SKM-1 (cell line): ENCODE data around the gene PREPL.
"Not testable (repeated sequence)": the region's sequence is repeated elsewhere in the genome, so short reads cannot be mapped to it uniquely, and the experiment has no call there.

Experiments
- DNase-seq: peaks from one replicate; lab custom pipeline; 2025; ENCODE audit not compliant: unreplicated experiment; lab: John Stamatoyannopoulos, UW

Gene PREPL

GRCh38 chr2:44349506-44349905 lies 11.8 kb downstream of the PREPL start:
- no peak for DNase-seq

DNA sequence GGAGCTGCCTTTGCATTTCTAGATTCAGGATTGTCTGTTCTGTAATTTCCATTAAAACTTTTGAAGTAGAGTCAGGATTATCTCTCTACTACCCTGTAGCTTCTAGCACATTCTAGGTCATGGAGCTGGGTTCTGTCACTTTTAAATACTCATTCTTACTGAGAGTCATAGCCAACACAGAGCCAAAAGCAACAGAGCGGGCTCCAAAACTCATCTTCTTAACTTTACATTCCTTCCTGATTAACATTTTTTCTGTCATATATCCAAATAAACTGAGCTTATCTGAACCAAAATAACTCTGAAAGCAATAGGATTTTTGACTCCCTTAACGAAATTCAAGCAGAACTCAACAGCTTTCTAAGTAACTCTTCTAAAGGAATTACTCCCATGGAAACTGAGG lies 12.9 kb downstream of the PREPL start:
- DNase-seq, result no peak

- no peak for DNase-seq
Measured at GRCh38 chr2:44347526-44347925, 13.8 kb downstream of the PREPL start.

GRCh38 chr2:44342854-44343253 lies 18.4 kb downstream of the PREPL start:
- no peak for DNase-seq

- DNase-seq, result no peak
Measured at GRCh38 chr2:44335806-44336538, 25.3 kb downstream of the PREPL start.

DNA sequence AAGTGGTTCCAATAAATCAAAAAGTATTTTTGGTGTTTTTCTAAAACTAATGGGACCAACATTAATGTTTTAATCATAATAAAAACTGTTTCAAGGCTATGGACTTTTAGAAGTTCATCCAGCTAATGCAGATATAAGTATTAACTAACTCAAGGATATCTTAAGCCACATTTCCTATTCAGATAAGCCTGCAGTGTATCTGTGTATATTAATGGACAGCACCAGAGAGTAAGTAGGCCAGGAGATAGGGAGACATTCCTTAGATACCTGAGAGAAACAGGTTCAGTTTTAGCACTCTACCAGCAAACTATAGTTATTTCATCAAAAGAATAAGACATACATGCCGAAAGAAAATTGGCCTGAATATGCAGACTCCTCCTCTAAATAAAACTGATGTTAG lies 27.3 kb downstream of the PREPL start:
- no peak for DNase-seq

GRCh38 chr2:44330801-44331200 lies 30.5 kb downstream of the PREPL start:
- DNase-seq, result no peak

- no peak for DNase-seq
Measured at GRCh38 chr2:44329343-44329742, 32.0 kb downstream of the PREPL start.

GRCh38 chr2:44328750-44329149 lies 32.5 kb downstream of the PREPL start:
- no peak for DNase-seq

- no peak for DNase-seq
Measured at GRCh38 chr2:44326548-44327264, 34.6 kb downstream of the PREPL start.

- no peak for DNase-seq
Measured at GRCh38 chr2:44325897-44326296, 35.4 kb downstream of the PREPL start.

- DNase-seq, result no peak
Measured at GRCh38 chr2:44324971-44325426, 36.3 kb downstream of the PREPL start.

DNA sequence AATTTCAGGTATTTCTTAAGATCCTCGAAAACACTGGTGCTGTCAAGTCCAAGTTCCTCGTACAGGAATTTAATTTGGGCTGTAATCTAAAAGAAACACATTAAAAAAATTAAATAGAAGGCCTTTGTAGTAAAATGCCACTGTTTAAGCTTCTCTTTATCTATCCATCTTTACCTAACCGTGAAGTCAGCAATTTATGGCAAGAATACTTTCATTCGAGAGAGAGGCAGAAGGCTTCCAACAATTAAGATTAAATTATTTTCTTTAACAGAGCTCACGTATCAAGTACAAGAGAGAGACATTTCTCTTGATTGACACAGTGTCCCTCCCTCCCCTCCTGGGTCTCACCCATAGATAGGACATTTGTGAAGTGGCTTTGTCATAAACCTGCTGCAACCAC lies 39.9 kb downstream of the PREPL start:
- no peak for DNase-seq

DNA sequence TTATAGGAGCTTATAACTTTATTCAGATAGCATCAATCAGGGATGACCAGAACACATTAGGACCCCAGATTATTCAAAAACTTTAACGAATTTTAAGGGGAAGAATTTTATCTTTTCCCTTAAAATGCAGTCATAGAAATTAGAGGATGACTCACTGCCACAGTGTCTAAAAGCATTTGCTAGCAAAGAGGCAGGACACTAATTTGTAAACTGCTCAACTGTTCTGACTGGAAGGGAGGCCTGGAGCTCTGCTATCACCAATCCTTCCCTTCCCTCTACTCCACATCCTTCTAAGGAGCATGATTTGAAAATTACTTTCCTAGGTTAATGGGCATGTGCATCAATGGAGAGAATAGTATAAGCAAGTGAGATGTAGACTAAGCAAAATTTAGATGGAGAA lies 40.5 kb downstream of the PREPL start:
- DNase-seq, result no peak

- DNase-seq, result no peak
Measured at GRCh38 chr2:44315945-44316344, 45.3 kb downstream of the PREPL start.

DNA sequence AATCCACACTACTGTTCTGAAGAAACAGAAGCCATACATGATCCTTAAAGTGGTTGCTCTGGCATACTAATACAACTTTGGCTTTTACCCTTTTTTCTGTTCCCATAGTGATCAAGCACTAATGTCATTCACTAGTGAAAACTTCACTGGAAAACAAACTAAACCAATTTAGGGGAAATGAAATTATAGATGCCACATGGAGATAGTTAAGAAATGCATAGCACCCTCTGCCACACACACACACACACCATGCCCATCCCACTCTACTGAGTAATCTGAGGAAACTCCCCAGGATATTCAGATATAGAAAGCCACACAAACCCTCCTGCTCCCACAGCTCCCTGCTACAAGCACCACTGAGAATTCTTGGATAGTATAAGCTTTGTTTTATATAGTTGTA lies 46.9 kb downstream of the PREPL start:
- no peak for DNase-seq

- no peak for DNase-seq
Measured at GRCh38 chr2:44310287-44310686, 51.0 kb downstream of the PREPL start.

- no peak for DNase-seq
Measured at GRCh38 chr2:44305882-44306281, 55.4 kb downstream of the PREPL start.

- no peak for DNase-seq
Measured at GRCh38 chr2:44304258-44304657, 57.0 kb downstream of the PREPL start.

- DNase-seq, result not testable (repeated sequence)
Measured at GRCh38 chr2:44303766-44304165, 57.5 kb downstream of the PREPL start.

DNA sequence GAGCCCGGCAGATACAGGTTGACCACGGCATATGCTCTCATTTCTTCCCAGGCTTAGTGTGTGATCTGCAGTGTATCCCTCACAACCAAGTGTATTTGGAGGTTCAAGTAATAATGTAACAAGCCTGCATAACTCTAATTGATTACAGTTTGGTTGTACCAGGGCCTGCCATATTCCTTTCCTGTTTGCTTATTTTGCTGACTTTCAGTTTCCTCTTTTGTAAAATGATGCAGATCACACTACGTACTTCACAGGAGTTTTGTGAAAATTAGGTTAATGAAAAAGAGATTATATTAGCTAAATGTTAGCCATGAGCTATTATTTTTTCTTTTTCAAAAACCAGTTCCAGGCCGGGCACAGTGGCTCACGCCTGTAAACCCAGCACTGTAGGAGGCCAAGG lies 60.2 kb downstream of the PREPL start:
- DNase-seq, result no peak

- DNase-seq, result no peak
Measured at GRCh38 chr2:44299635-44300034, 61.7 kb downstream of the PREPL start.

DNA sequence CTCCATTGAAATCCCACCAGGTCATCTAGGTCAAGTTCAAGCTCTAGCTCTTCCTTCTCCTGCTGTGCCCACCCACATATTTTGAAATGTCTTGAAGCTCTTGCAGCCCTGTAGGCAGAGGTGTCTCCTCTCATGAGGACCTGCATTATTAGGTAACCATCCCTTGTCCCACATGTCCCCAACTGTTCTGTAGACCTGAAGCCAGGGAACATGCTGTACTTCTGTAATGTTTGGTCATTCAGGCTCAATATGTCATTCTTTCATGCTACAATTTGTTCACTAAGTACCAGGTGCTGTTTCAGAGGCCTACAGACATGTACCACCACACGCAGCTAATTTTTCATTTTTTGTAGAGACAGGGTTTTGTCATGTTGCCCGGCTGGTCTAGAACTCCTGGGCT lies 63.9 kb downstream of the PREPL start:
- DNase-seq, result no peak
